HG02973 (cell line): ENCODE results near the gene GPRIN3.
"Not testable (repeated sequence)": the region's sequence is repeated elsewhere in the genome, so short reads cannot be mapped to it uniquely, and the experiment has no call there.

Source experiments
- ATAC-seq: cut with Tn5 transposase; IDR thresholded peaks from one replicate; pipeline ENCODE4 v1.9.1; 2021; ENCODE audit warnings: moderate library complexity; ENCODE audit not compliant: unreplicated experiment

The GPRIN3 gene

DNA sequence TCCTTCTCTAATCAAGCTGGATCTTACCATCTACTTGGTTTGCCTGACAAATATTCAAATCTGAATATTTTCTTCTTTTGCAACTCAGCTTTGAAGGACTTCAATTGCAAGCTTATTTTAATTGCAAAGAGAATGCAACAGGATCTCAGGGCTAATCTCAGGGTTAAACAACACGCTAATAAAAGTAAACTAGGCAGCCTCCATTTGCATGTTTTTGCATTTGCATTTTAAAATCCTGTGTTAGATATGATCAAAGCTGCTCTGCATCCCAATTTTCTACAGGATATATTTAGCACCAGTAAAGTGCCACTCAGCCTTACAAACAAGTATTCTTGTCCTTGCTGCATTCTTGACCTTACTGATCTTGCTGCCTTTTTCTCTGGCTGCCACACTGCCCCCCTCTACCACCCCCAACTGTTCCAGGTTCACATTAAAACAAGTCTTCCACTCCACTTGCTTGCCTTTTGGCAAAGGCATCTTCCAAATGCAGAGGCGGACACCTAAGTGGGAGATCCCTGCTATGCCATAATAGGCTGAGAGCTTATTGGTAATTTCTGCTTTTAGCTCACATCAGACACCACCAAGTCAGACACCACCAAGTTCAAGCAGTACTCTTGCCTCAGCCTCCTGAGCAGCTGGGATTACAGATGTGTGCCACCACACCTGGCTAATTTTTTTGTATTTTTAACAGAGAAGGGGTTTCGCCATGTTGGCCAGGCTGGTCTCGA, 48.1 kb downstream of the GPRIN3 start:
- ATAC-seq, result no peak

- no peak for ATAC-seq
Observed at GRCh38 chr4:89258506-89258905, 49.1 kb downstream of the GPRIN3 start.

DNA sequence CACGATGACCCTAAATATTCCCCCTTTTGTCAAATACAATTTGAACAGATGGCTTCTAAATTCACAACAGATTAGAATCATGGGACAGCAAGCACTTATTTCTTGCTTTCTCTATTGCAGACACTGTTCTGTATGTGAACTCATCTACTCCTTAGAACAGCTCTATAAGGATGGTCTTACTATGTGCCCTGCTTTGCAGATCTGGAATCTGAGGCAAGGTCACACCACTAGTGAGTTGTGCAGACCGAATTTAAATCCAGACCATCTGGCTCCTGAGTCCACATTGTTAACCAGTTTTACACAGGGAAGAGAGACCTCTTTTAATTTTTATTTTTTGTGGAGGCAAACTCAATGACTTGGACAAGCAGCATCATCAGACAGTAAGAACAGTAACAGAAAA, 50.2 kb downstream of the GPRIN3 start:
- no peak for ATAC-seq

DNA sequence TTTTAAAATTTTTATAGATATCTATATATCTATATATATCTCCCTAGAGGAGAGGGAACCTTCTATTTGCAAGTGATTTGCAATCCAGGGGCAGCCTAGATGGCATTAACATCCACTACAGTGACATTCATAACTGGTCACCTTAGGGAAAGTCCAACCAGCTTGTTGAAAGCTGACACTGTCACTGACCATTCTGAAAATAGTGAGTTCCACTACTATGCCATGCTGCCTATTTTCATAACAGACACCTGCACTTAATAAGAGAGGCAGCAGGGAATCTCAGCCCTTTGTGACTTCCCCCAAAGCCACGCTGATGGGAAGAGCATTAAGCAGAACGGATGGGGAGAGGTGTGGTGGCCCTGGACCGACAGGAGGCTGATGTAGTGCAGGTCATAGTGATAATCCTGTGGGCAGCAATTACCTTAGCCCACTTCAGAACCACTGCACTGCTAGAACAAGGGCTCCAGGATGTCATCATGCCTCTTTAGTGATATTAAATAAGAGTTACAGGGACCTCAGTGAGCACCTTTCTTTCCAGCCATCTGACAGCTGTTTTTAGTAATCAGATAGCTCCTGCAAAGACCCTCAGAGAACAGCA, 51.3 kb downstream of the GPRIN3 start:
- no peak for ATAC-seq

DNA sequence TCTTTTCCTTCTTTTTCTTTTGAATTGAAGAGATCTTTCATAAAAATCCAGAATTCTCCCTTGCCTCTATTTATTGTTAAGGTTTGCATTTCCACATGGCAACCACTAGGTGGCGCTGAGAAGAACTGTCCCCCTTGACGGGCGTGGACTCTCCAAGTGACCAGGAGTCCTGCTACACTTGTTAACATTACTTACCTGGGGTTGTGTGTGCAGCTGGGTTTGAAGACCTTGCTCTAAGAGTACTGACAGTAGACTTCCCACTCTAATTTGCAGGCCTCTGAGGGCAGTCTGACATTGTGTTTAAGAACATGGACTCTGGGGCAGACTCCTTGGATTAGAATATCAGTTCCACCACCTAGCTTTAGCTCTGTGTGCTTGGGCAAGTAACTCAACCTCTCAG, 52.8 kb downstream of the GPRIN3 start:
- peak; percentile 56 for ATAC-seq

DNA sequence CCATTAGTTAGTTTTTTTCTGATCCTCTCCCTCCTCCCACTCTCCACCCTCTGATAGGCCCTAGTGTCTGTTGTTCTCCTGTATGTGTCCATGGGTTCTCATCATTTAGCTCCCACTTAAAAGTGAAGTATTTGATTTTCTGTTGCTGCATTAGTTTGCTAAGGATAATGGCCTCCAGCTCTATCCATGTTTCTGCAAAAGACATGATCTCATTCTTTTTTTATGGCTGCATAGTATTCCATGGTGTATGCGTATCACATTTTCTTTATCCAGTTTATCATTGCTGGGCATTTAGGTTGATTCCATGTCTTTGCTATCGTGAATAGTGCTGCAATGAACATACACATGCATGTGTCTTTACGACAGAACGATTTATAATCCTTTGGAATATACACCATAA, 53.3 kb downstream of the GPRIN3 start:
- not testable (repeated sequence) for ATAC-seq

DNA sequence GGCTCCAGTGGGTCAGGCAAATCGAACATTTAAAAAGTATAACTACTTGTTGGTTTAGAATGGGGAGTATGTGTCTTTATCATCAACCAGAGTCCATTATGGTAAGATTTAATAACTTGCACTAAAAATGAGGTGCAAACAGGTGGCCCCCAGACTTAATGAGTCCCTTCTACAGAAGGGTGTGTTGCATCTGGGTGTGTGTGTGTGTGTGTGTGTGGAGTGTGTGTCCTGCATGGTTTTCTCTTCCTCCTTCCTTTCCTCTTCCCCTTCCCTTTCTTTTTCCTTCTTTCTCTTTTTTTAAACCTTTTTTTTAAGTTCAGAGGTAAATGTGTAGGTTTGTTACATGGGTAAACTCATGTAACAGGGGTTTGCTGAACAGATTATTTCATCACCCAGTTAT, 53.7 kb downstream of the GPRIN3 start:
- ATAC-seq, result no peak

GRCh38 chr4:89253311-89253710, 54.3 kb downstream of the GPRIN3 start:
- ATAC-seq, result no peak

DNA sequence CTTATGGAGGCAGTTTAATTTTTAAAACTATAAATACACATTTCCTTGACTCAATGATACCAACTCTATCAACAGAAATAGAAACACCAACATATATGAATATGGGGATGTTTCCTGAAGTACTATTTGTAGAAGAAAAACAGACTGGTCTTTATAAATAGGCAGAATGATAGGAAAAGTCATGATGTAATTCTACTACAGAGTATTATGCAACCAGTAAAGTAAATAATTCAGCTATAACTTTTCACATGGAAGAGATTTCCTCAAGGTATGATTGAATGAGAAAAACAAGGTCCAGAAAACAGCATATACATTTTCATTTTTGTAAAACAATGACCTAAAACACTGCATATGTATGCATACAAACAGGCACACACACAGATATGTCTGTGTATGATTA, 56.2 kb downstream of the GPRIN3 start:
- ATAC-seq, result no peak

DNA sequence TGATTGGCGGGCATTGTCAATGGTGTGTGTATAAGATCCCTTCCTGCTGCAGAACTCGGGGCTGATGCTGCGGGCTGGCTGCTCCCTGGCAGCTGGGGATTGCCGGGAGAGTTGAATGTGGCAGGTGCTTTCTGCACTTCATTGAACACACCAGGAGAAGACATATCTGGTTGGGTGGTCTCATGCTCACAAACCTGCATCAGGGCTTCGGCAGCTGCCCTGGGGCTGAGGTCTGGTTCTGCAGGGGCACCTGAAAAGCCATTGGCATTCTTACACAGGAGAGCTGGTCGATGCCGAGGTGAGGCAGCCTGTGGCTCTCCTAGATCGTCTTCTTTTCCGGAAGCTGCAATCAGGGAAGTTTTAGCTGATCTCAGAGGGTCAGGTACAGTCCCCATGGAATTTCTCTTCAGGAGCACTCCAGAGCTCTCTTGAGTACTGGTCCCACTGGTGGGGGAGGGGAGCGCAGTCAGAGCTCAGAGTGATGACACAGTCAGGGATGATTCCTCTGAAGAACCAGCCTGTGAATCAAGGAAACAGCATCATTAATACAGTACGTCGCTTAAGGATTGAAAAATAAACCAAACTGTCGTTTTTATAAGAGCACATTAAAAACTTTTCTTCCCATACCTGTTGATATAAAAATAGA, 57.8 kb downstream of the GPRIN3 start:
- ATAC-seq, result no peak

- no peak for ATAC-seq
Observed at GRCh38 chr4:89249313-89249712, 58.3 kb downstream of the GPRIN3 start.

DNA sequence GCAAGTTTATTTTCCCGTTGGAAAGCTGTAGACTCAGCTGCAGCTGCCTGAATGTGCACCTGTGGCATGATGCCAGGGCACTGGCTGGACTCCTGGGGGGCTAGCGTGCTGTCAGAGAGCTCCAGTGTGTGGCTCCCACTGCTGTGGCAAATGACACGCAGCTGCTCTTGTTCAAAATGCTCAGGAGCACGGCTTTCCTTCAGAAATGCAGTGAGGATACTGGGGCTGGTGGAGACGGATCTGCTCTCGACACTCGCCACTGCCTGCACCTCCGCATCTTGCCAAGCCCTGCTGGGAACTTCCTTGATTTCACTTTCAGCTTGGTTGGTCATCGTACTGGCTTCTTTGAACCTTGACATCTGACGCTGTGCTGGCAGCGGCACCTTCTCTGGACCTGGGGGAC, 58.7 kb downstream of the GPRIN3 start:
- no peak for ATAC-seq

GRCh38 chr4:89247951-89248350, 59.6 kb downstream of the GPRIN3 start:
- no peak for ATAC-seq

DNA sequence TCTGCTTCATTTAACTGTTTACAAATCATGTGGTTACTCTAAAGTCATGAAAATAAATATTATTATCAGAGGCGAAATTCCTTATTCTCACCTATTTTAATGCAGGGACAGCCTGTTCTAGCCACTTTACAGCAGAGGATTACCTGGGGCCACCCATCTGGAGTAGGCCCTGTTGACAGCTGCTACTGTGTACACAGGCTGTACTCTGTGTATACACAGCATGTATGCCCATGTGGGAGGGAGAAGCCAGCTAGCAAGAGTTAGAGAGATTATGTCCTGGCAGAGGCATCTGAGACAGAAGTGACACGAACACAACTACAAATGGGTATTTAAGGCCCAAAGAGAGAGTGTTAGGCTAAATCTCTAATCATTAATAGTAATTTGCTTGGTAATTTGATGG, 62.1 kb downstream of the GPRIN3 start:
- ATAC-seq, result no peak

- ATAC-seq, result no peak
Observed at GRCh38 chr4:89243733-89244252, 63.8 kb downstream of the GPRIN3 start.

GRCh38 chr4:89242864-89243732, 64.5 kb downstream of the GPRIN3 start:
- no peak for ATAC-seq

DNA sequence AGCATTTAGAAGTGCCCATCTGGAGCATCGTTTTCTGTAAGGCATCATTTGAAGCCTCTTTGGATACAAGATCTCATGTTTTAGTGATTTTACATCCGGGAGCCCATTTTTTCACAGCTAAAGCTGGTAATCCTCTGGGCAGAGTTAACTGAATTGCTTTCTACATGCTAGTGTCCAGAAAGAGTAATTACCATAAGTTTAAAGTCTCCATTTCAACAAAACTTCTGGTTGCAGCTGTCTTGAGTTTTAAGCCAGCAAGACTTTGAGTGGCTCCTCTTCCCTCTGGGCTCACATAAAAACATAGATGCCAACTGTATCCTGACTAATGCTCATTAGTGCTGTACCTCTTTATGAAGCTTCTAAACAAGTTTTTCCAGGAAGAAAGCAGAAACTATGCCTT, 65.4 kb downstream of the GPRIN3 start:
- no peak for ATAC-seq

DNA sequence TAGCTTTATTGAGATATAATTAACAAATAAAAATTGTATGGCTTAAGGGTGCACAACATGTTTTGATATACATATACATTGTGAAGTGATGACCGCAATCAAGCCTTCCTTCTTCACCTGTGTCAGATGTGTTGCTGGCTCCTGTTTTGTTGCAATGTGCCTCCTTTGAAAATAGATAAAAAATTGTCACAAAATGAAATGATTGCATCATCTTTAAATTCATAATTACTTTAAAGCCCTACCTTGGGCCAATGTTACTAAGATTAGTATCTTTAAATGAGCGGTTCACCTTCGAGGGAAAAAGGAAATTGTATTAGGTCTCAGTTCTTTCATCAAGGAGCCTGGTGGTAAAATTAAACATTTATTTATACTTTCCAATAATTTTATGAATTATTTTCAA, 77.3 kb downstream of the GPRIN3 start:
- no peak for ATAC-seq

- peak; percentile 79 for ATAC-seq
Observed at GRCh38 chr4:89226665-89227574, 80.7 kb downstream of the GPRIN3 start.

DNA sequence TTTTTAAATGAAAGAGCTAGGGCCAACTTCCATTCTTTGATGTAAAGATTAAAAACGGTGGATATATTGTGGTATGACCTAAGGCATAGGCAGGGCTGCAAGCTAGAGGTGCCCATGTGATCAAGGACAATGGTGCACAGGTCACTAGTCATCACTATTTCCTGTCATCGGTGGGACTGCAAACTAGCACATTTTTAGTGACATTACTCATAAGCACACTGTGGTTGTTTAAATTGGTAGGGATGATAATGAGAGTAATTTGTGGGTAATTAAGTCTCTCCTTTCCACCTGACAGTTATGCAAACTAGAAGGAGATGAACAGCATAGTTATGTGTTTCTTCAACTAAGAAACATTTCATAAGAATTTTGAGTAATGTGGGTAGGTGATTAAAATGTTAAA, 85.4 kb downstream of the GPRIN3 start:
- no peak for ATAC-seq
